Measurements from ENCODE around the gene FPR1. TPM values are rescaled to one million over a fixed set of nuclear protein-coding genes. Genes with fewer than 3 reads are reported as not detected.

The FPR1 gene
- 4.4 and 5.1 TPM in 2 replicates for total RNA-seq

- H3K36me3 ChIP-seq (ENCODE audit: insufficient read depth, low read length) = no peaks in the 10 kb centered on the region
- no peaks in the 10 kb centered on the region for H3K79me2 ChIP-seq (ENCODE audit: insufficient read depth, low read length)
- H3K27me3 ChIP-seq (ENCODE audit: insufficient read depth, low read length) = no peaks in the 10 kb centered on the region
- H3K4me3 ChIP-seq (ENCODE audit: insufficient read depth, low read length) = no peak within 1 kb of the TSS
- peaks cover 22% of the 10 kb centered on the region for H3K4me1 ChIP-seq (ENCODE audit: insufficient read depth, low read length)
- H3K27ac ChIP-seq (ENCODE audit: low read depth, low read length) = peak within 1 kb of the TSS; percentile 62
- DNase-seq (ENCODE audit: insufficient read length, low spot score, missing footprints) = peak; percentile 75
- H2AFZ ChIP-seq (ENCODE audit: low read length) = peak within 1 kb of the TSS; percentile 69
- H4K20me1 ChIP-seq (ENCODE audit: insufficient read depth, low read length) = no peaks in the 10 kb centered on the region
- no peaks in the 10 kb centered on the region for H3K9me3 ChIP-seq (ENCODE audit: low read depth, low read length)
- no peak for TF ChIP-seq CTCF (IDR thresholded peaks at IDR 0.05; ENCODE audit: extremely low read depth, low read depth, low read length)
- H3K4me2 ChIP-seq (ENCODE audit: insufficient read depth, low read length) = peak within 1 kb of the TSS; percentile 26
Measured at GRCh38 chr19:51751655-51752054, at the start of gene FPR1. TSS of gene FPR1 (minus strand) at chr19:51751878. CDS start at chr19:51746994, 4,884 bp downstream.

- Histone ChIP-seq H4K20me1 (ENCODE audit: insufficient read depth, low read length) (no peaks in the 10 kb centered on the region), H3K27me3 (ENCODE audit: insufficient read depth, low read length) (no peaks in the 10 kb centered on the region), H3K27ac (ENCODE audit: low read depth, low read length) (peak overlapping the region; percentile 82), H2AFZ (ENCODE audit: low read length) (no peak overlapping the region), H3K36me3 (ENCODE audit: insufficient read depth, low read length) (no peaks in the 10 kb centered on the region), H3K4me2 (ENCODE audit: insufficient read depth, low read length) (no peak overlapping the region), H3K4me1 (ENCODE audit: insufficient read depth, low read length) (peaks cover 18% of the 10 kb centered on the region), H3K9me3 (ENCODE audit: low read depth, low read length) (no peaks in the 10 kb centered on the region), H3K79me2 (ENCODE audit: insufficient read depth, low read length) (no peaks in the 10 kb centered on the region), H3K4me3 (ENCODE audit: insufficient read depth, low read length) (no peak overlapping the region)
- TF ChIP-seq CTCF (IDR thresholded peaks at IDR 0.05; ENCODE audit: extremely low read depth, low read depth, low read length) = no peak
- DNase-seq (ENCODE audit: insufficient read length, low spot score, missing footprints) = no peak
Measured at GRCh38 chr19:51800473-51801244, 49.0 kb upstream of the FPR1 start.

- DNase-seq (ENCODE audit: insufficient read length, low spot score, missing footprints) = no peak
- TF ChIP-seq CTCF (IDR thresholded peaks at IDR 0.05; ENCODE audit: extremely low read depth, low read depth, low read length) = no peak
- peak overlapping the region; percentile 82 for H3K27ac ChIP-seq (ENCODE audit: low read depth, low read length)
Measured at GRCh38 chr19:51799774-51800472, 48.2 kb upstream of the FPR1 start.

More at GRCh38 chr19:51799774-51800472, 48.2 kb upstream of the FPR1 start:
- H2AFZ ChIP-seq (ENCODE audit: low read length) = peak overlapping the region; percentile 21
- H3K79me2 ChIP-seq (ENCODE audit: insufficient read depth, low read length) = no peaks in the 10 kb centered on the region
- H3K4me3 ChIP-seq (ENCODE audit: insufficient read depth, low read length) = no peak overlapping the region
- H3K4me2 ChIP-seq (ENCODE audit: insufficient read depth, low read length) = peak overlapping the region; percentile 69
- no peaks in the 10 kb centered on the region for H3K9me3 ChIP-seq (ENCODE audit: low read depth, low read length)
- H3K27me3 ChIP-seq (ENCODE audit: insufficient read depth, low read length) = no peaks in the 10 kb centered on the region
- no peaks in the 10 kb centered on the region for H3K36me3 ChIP-seq (ENCODE audit: insufficient read depth, low read length)
- H4K20me1 ChIP-seq (ENCODE audit: insufficient read depth, low read length) = no peaks in the 10 kb centered on the region
- peaks cover 18% of the 10 kb centered on the region for H3K4me1 ChIP-seq (ENCODE audit: insufficient read depth, low read length)
